GM18858 (cell line): ENCODE data around the gene SLC6A3.
"Not testable (repeated sequence)": the region's sequence is repeated elsewhere in the genome, so short reads cannot be mapped to it uniquely, and the experiment has no call there.

ENCODE experiments used
- ATAC-seq: cut with Tn5 transposase; IDR thresholded peaks from one replicate; pipeline ENCODE4 v1.9.1; 2021; ENCODE audit not compliant: unreplicated experiment

SLC6A3 gene

GRCh38 chr5:1465117-1465516 is 19.9 kb upstream of the SLC6A3 start:
- no peak for ATAC-seq

DNA sequence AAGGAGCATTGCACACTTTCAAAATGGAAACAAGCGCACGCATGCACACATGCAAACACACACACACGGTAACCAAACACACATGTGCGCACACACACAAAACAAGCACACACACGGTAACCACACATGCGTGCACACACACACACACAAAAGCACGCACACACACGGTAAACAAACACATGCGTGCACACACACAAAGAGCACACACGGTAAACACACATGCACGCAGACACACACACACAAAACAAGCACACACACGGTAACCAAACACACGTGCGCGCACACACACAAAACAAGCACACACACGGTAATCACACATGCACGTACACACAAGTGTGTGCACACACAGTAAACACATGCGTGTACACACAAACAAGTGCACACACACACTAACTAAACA is 19.3 kb upstream of the SLC6A3 start:
- no peak for ATAC-seq

- ATAC-seq = no peak
Measured at GRCh38 chr5:1464096-1464446, 18.8 kb upstream of the SLC6A3 start.

DNA sequence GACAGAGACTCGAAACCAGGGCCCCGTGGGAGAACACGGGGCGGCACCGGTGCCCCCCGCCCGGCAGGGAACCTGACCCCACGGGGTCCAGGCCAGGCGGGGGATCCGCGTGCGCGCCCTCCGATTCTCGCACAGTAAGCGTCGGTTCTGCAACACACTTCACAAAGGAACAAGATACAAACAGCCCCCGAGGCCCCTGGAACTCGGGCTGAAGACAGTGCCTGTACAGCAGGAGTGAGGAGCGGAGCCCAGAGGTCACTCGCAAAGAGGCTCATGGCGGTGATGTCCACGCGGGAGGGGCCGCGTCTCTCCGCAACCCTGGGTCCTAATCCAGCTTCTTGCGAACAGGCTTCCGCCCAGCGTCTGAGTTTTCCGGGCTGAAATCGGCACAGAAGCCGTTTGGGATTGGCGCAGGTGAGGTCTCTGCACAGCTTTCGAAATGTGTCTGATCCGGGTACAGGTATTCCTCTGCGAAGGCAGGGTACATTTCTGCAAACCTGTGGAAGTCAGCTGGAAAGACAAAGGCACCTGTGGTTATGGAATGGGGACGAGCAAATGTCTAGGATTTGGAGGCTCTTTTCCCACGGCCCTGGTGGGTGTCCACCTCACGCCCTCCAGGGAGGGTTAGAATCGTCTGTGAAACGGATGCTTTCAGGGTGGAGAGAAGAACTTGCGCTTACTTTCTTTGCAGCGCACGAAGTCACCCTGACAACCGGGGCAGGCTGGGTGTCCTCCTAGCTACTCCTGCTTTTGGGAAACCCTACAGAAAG is 18.3 kb upstream of the SLC6A3 start:
- no peak for ATAC-seq

- ATAC-seq = no peak
Measured at GRCh38 chr5:1462358-1462757, 17.1 kb upstream of the SLC6A3 start.

DNA sequence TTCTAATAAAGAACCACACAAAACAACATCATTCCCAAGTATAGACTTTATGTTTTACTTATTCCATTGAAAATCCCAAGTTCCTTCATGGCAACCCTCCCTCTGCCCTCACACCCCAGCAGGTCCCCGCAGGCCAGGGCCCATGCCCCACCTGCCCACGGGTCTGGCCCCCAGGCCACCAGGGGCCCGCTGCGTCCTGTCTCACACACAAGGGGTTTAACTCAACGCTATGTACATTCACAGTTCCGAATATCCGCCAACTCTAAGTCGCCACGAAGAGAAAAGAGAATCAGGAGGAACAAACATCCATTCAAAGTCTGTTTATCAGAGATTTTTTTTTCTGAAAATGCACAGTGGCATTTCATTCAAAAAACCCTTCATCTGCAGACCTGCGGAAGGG is 16.2 kb upstream of the SLC6A3 start:
- ATAC-seq = no peak

DNA sequence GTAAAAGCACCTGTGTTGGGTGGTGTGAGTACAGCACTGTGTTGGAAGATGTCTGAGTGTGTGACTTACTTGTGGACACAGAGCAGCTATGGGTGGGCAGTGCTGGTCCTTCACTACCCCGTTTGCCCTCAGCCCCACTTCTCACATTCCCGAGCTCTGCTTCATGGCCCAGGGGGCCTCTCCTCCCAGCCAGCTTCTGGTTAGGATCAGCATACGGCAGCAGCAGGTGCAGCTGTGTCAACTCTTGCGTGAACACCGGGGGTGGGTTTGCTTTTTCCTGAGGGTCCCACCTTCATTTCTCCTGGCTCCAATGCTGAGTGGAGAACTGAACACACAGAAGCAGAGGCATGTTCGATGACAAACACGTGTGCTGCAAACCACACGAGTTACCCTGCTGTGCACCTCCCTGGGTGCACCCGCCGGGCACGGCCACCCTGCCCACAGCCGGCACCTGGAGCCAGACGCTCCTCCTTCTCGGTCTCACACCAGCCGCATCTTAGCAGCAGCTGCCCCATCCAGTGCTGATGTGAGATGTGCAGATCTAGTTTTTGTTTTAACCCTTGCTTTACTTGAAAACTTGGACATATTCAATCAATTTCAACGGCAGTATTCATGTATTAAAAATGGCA is 14.9 kb upstream of the SLC6A3 start:
- no peak for ATAC-seq

GRCh38 chr5:1459435-1459834 is 14.2 kb upstream of the SLC6A3 start:
- not testable (repeated sequence) for ATAC-seq

GRCh38 chr5:1456110-1456881 is 11.1 kb upstream of the SLC6A3 start:
- ATAC-seq = not testable (repeated sequence)

GRCh38 chr5:1453613-1454012 is 8.4 kb upstream of the SLC6A3 start:
- ATAC-seq = no peak

- ATAC-seq = no peak
Measured at GRCh38 chr5:1449081-1449630, 3.9 kb upstream of the SLC6A3 start.

GRCh38 chr5:1448511-1449011 is 3.3 kb upstream of the SLC6A3 start:
- no peak for ATAC-seq

- no peak for ATAC-seq
Measured at GRCh38 chr5:1447671-1448361, 2.6 kb upstream of the SLC6A3 start.

GRCh38 chr5:1446602-1447343 is 1.5 kb upstream of the SLC6A3 start:
- no peak for ATAC-seq

DNA sequence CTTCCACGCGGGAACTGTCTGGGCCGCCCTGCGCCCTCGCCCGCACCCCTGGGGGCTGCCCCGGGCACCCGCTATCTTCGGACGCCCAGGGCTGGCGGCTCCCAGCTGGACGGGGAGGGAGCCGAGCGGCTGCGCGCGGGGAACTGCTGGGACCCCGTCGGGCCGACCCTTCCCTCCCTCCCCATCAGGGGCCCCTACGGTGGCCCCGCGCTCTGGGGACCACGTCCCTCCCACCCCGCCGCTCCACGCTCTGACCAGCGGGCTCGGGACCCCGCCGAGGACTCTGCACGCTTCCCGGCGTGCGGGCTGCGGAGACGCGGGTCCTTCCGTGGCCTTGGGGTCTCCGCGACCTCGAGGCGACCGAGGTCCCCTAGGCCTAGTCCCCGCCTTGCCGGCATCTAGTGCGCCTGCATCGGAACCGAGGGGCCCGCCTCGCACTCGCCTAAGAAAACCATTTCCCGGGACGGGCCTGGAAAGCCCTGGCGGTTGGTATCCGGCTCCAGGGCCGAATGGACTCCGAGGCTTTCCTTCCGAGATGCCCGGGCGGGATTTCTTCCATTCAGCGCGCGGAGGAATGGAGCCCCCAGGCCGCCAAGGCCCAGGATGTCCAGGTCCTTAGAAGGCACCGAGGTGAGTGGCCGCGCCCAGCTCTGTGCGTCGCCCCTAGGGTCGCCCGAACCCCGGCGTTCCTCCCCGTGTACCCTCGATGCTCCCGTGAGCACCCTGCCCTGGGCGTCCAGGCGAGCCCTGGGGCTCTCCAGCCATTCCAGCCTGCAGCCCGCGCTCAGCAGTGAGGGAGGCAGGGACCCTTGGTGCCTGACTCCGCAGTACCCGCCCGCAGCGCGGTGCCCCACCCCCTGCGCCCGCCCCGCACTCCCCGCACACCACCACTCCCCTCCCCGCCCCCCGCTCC is 705 bp upstream of the SLC6A3 start:
- no peak for ATAC-seq

GRCh38 chr5:1444361-1445189 is 665 bp downstream of the SLC6A3 start:
- no peak for ATAC-seq

DNA sequence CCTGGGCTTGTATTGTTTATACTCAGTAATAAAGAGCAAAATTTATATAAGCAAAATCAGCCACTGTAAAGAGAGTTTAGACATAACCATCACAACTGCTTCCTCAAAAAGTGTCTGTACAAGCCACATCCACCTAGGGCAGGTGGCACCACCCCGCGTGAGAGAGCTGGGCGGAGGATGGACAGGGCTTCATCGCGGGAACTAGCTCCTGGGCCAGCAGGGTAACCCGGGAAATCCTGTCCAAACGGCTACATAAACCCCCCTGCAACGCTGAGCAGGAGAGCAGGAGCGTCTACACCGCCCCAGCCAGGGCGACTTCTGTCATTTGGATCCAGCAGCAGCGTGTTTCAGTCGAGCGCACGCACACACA is 1.3 kb downstream of the SLC6A3 start:
- ATAC-seq = no peak

GRCh38 chr5:1443171-1443570 is 2.1 kb downstream of the SLC6A3 start:
- ATAC-seq = no peak
